H1 (cell line): ENCODE data around the gene WNK2. TPM values are rescaled to one million over a fixed set of nuclear protein-coding genes. Genes with fewer than 3 reads are reported as not detected.

Experiments
- CHD7 ChIP-seq: fragments of 300-600 bp; sonication (generic); IDR thresholded peaks from 2 replicates; pipeline ENCODE4 v1.7.1; 2012; ENCODE audit warnings: low read length, moderate library complexity, mild to moderate bottlenecking, inconsistent platforms; ENCODE audit not compliant: insufficient replicate concordance
- polyA plus RNA-seq, 7 experiments: library from polyadenylated mRNA; depleted of rRNA in 3 of 7; stranded (reverse) in 5 of 7; unstranded in 2 of 7; fragments of >200 nt in 5 of 7; fragments of 200-250 nt in 2 of 7; gene quantifications; 1 replicate in 5 of 7; 2 replicates in 1 of 7; 4 replicates in 1 of 7; pipeline versions ENCODE4 v1.2.1 to v1.2.3, GENCODE V29; 2011 to 2013; ENCODE audit warnings: missing spikeins in 2 of 7, mixed read lengths in 2 of 7
- total RNA-seq: library from RNA; stranded (reverse); fragmentation: NEBNext Ultra II Directional; extraction: Animal tissue kit (Norgen Biotek cat#: 25700); gene quantifications from 2 replicates; pipeline ENCODE4 v1.2.1, GENCODE V29; 2021

The WNK2 gene
- total and polyA plus RNA-seq, 2 of the 8 experiments (the other 6 are each of a cell fraction or from before 2014, with no cell fraction given): 12.0 to 87.2 TPM

- no peak for TF ChIP-seq CHD7
Measured at GRCh38 chr9:93267091-93267541, 83.2 kb downstream of the WNK2 start (continued).
